ENCODE data around the gene GBA2. TPM values are rescaled to one million over a fixed set of nuclear protein-coding genes. Genes with fewer than 3 reads are reported as not detected.

Gene GBA2
- 10 to 100 TPM; 42.4 to 78.7 TPM for total RNA-seq
- polyA plus RNA-seq: 10 to 100 TPM; 44.2 to 48.2 TPM
- long read RNA-seq, donor 1, transcript GBA2-208 (3 exons, 836 nt): major isoform, 5 of 8 reads
- long read RNA-seq, donor 1, partial matches to known transcripts: 0 of 8 reads
- long read RNA-seq, donor 1, other reads (novel, unspliced or antisense): 0 of 8 reads
- long read RNA-seq, donor 2, partial matches to known transcripts: 0 of 2 reads
- long read RNA-seq, donor 2, other reads (novel, unspliced or antisense): 0 of 2 reads
- long read RNA-seq, donor 3, partial matches to known transcripts: 0 of 1 reads
- long read RNA-seq, donor 3, other reads (novel, unspliced or antisense): 0 of 1 reads
- long read RNA-seq, donor 4, partial matches to known transcripts: 0 of 2 reads
- long read RNA-seq, donor 4, other reads (novel, unspliced or antisense): 0 of 2 reads
- long read RNA-seq, donor 5, transcript GBA2-208 (3 exons, 836 nt): major isoform, 5 of 9 reads
- long read RNA-seq, donor 5, partial matches to known transcripts: 0 of 9 reads
- long read RNA-seq, donor 5, other reads (novel, unspliced or antisense): 0 of 9 reads

GRCh38 chr9:35748858-35749514, at the start of gene GBA2, which contains the start of gene RGP1:
Gene GBA2 (minus strand): TSS chr9:35749228. CDS start chr9:35748704, 524 bp downstream.
Gene RGP1 (plus strand): TSS chr9:35749287. CDS start chr9:35749756, 469 bp downstream.
- Histone ChIP-seq H3K4me1 (ENCODE audit: control insufficient read depth in 5 of 5, insufficient read depth in 5 of 5, low read length in 5 of 5) (peaks cover 2 to 34% (median 26%) of the 10 kb centered on the region in 5 donors), H3K36me3 (ENCODE audit: control insufficient read depth in 4 of 4, insufficient read depth in 4 of 4, low read length in 4 of 4) (peaks cover 10 to 40% (median 36%) of the 10 kb centered on the region in 4 donors), H3K9ac (ENCODE audit: insufficient read depth in 1 of 2, low read length in 2 of 2) (peak within 1 kb of the TSS; percentile 76 to 92), H3K27ac (ENCODE audit: low read depth in 1 of 2, low read length in 1 of 2) (peak within 1 kb of the TSS; percentile 94 to 99), H3K9me3 (ENCODE audit: control insufficient read depth in 4 of 4, insufficient read depth in 3 of 4, low read length in 3 of 4) (no peaks in the 10 kb centered on the region), H3K4me3 (peak within 1 kb of the TSS; percentile 96), H3K27me3 (ENCODE audit: control insufficient read depth in 3 of 3, insufficient read depth in 3 of 3, low read length in 2 of 3) (no peaks in the 10 kb centered on the region)
- WGBS, 2 donors: 0 to 1% methylated on average over 33 to 69 of the region's 69 CpGs
- DNase-seq (peak; percentile 77 to 81 (median 77)), ATAC-seq (ENCODE audit: insufficient read depth, low FRiP score) (peak; percentile 93)
- no peak for TF ChIP-seq CTCF (IDR thresholded peaks at IDR 0.05; ENCODE audit: control extremely low read depth, extremely low read depth)

GRCh38 chr9:35797311-35798109, 48.5 kb upstream of the GBA2 start:
- Histone ChIP-seq H3K36me3 (ENCODE audit: control insufficient read depth in 4 of 4, insufficient read depth in 4 of 4, low read length in 4 of 4) (peaks cover 0 to 34% (median 19%) of the 10 kb centered on the region in 4 donors), H3K4me1 (ENCODE audit: control insufficient read depth in 5 of 5, insufficient read depth in 5 of 5, low read length in 5 of 5) (peaks cover 0 to 21% (median 8%) of the 10 kb centered on the region in 5 donors), H3K9me3 (ENCODE audit: control insufficient read depth in 4 of 4, insufficient read depth in 3 of 4, low read length in 3 of 4) (no peaks in the 10 kb centered on the region), H3K27ac (ENCODE audit: low read depth in 1 of 2, low read length in 1 of 2) (no peak overlapping the region), H3K4me3 (no peak overlapping the region), H3K27me3 (ENCODE audit: control insufficient read depth in 3 of 3, insufficient read depth in 3 of 3, low read length in 2 of 3) (no peaks in the 10 kb centered on the region), H3K9ac (ENCODE audit: insufficient read depth in 1 of 2, low read length in 2 of 2) (no peak overlapping the region)
- DNase-seq (no peak), ATAC-seq (ENCODE audit: insufficient read depth, low FRiP score) (no peak)
- WGBS, 2 donors: 89 to 94% methylated on average over 6 of the region's 6 CpGs
- TF ChIP-seq CTCF (IDR thresholded peaks at IDR 0.05; ENCODE audit: control extremely low read depth, extremely low read depth): no peak

GRCh38 chr9:35795695-35796094, 46.7 kb upstream of the GBA2 start:
- no peak for TF ChIP-seq CTCF (IDR thresholded peaks at IDR 0.05; ENCODE audit: control extremely low read depth, extremely low read depth)
- ATAC-seq (ENCODE audit: insufficient read depth, low FRiP score) (no peak), DNase-seq (no peak)
- Histone ChIP-seq H3K36me3 (ENCODE audit: control insufficient read depth in 4 of 4, insufficient read depth in 4 of 4, low read length in 4 of 4) (peaks cover 0 to 17% (median 10%) of the 10 kb centered on the region in 4 donors), H3K9me3 (ENCODE audit: control insufficient read depth in 4 of 4, insufficient read depth in 3 of 4, low read length in 3 of 4) (no peaks in the 10 kb centered on the region), H3K27ac (ENCODE audit: low read depth in 1 of 2, low read length in 1 of 2) (no peak overlapping the region), H3K27me3 (ENCODE audit: control insufficient read depth in 3 of 3, insufficient read depth in 3 of 3, low read length in 2 of 3) (no peaks in the 10 kb centered on the region), H3K4me1 (ENCODE audit: control insufficient read depth in 5 of 5, insufficient read depth in 5 of 5, low read length in 5 of 5) (peaks cover 0 to 29% (median 11%) of the 10 kb centered on the region in 5 donors), H3K9ac (ENCODE audit: insufficient read depth in 1 of 2, low read length in 2 of 2) (no peak overlapping the region), H3K4me3 (no peak overlapping the region)

Data from lung (tissue), 16 donors.